ENCODE data around the gene CSTF1. TPM values are rescaled to one million over a fixed set of nuclear protein-coding genes. Genes with fewer than 3 reads are reported as not detected.
A peak's percentile ranks its signal among the peaks of the same experiment; 100 is the strongest.

CSTF1 gene
- total and polyA plus RNA-seq, 2 of the 4 experiments (the other 2 are of a cell fraction) = 48.8 to 105 TPM

- CTCF ChIA-PET = no interaction called here
- intact Hi-C loops (cut with micrococcal nuclease) = no loop called here
Observed at GRCh38 chr20:56406910-56407309, 14.5 kb downstream of the CSTF1 start.

More at GRCh38 chr20:56406910-56407309, 14.5 kb downstream of the CSTF1 start:
- Histone ChIP-seq H3K36me3 (ENCODE audit: control insufficient read depth, insufficient read depth, low read length) (peaks cover 32% of the 10 kb centered on the region), H2AFZ (replicated peaks; ENCODE audit: low read length, poor library complexity) (no peak overlapping the region), H2BK20ac (ENCODE audit: low read depth, low read length) (no peak overlapping the region), H3K18ac (ENCODE audit: low read depth, low read length) (no peak overlapping the region), H2BK120ac (ENCODE audit: low read depth, low read length) (peak overlapping the region; percentile 15; the same call in 1 of the 2 replicates), H4K8ac (ENCODE audit: low read depth in 2 of 2, low read length in 2 of 2) (no peak overlapping the region), H3K79me1 (ENCODE audit: low read depth in 1 of 2, low read length in 2 of 2) (peaks cover 11 to 47% of the 10 kb centered on the region in 2 experiments), H2BK5ac (ENCODE audit: low read depth, low read length, poor library complexity, severe bottlenecking) (no peak overlapping the region), H3K4ac (ENCODE audit: low read depth, low read length) (no peak overlapping the region), H3K9me3 (ENCODE audit: control insufficient read depth, insufficient read depth, low read length) (no peaks in the 10 kb centered on the region), H4K5ac (ENCODE audit: low read depth, low read length) (no peak overlapping the region), H3K27ac (ENCODE audit: insufficient read depth, low read length) (peak overlapping the region; percentile 26; the same call in 1 of the 2 replicates), H3K4me2 (ENCODE audit: low read depth, low read length) (no peak overlapping the region), H2AK5ac (ENCODE audit: low read depth, low read length) (no peak overlapping the region), H3K23ac (ENCODE audit: low read depth, low read length) (no peak overlapping the region), H3K4me3 (ENCODE audit: insufficient read depth, low read depth, low read length) (no peak overlapping the region), H2BK15ac (ENCODE audit: low read depth, low read length) (no peak overlapping the region), H3K14ac (replicated peaks; ENCODE audit: low read depth, low read length) (no peak overlapping the region), H3K27me3 (ENCODE audit: control insufficient read depth, insufficient read depth, low read length) (no peaks in the 10 kb centered on the region), H3K9me1 (ENCODE audit: insufficient read depth, low read length) (no peaks in the 10 kb centered on the region), H3K9ac (ENCODE audit: low read depth, low read length) (no peak overlapping the region), H3K56ac (ENCODE audit: extremely low read depth, insufficient read depth, low read length) (no peak overlapping the region), H4K91ac (ENCODE audit: insufficient read depth, low read depth, low read length) (0 out of 2 replicates have a peak overlapping the region, but pooled peaks have one; percentile 27), H3K4me1 (ENCODE audit: control insufficient read depth, insufficient read depth, low read length) (peaks cover 8% of the 10 kb centered on the region), H2AK9ac (replicated peaks; ENCODE audit: low read depth, low read length, poor library complexity) (no peak overlapping the region), H4K20me1 (ENCODE audit: insufficient read depth, low read length) (no peaks in the 10 kb centered on the region)
- ATAC-seq (ENCODE audit: low read depth) (no peak), DNase-seq (no peak)
- BruUV-seq (replicated peaks) = no TSS peak
- TF ChIP-seq MAZ (IDR thresholded peaks at IDR 0.05; ENCODE audit: borderline replicate concordance, low read depth, low read length) (no peak), MXI1 (IDR thresholded peaks at IDR 0.05; ENCODE audit: borderline replicate concordance, low read depth, low read length) (no peak), RFX5 (IDR thresholded peaks at IDR 0.05; ENCODE audit: low read depth, low read length) (no peak), NFE2L2 (IDR thresholded peaks at IDR 0.05; ENCODE audit: low read depth, low read length) (no peak)
- TF ChIP-seq, protein P1, sequence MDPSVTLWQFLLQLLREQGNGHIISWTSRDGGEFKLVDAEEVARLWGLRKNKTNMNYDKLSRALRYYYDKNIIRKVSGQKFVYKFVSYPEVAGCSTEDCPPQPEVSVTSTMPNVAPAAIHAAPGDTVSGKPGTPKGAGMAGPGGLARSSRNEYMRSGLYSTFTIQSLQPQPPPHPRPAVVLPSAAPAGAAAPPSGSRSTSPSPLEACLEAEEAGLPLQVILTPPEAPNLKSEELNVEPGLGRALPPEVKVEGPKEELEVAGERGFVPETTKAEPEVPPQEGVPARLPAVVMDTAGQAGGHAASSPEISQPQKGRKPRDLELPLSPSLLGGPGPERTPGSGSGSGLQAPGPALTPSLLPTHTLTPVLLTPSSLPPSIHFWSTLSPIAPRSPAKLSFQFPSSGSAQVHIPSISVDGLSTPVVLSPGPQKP (IDR thresholded peaks at IDR 0.05; ENCODE audit: borderline replicate concordance, low read depth, low read length) = no peak
- POLR2A ChIA-PET (ENCODE audit: unreplicated experiment) = no interaction called here
- in situ Hi-C loops (cut with MboI; ENCODE audit: low sequenced_read_pairs) (no loop called here), dilution Hi-C loops (cut with HindIII; ENCODE audit: low sequenced_read_pairs, unreplicated experiment) (no loop called here)
- no CpG with 5 or more reads among the region's 3 CpGs for WGBS, 2 experiments (ENCODE audit: extremely low coverage in 2 of 2, insufficient read length in 1 of 2)
